ENCODE data around the gene LY6G6D.

DNA sequence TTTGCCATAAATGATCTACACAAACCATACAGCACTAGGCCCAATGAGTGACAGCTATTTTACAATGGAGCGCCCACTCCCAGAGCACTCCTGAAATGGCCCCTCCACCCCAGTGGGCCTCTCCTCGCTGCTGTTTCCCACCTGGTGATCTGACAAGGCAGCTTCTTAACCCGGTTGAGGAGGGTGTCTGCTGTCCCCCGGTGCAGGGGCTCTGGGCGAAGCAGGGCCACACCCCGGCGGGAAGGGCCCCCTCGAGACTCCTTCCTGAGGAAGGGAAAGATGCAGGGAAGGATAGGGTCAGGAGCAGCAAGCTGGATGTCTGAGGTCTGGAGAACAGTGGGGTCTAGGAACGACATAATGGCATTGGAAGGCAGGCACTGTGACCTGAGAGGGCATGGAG, 22.3 kb upstream of the LY6G6D start:
- TF ChIP-seq, protein P1, sequence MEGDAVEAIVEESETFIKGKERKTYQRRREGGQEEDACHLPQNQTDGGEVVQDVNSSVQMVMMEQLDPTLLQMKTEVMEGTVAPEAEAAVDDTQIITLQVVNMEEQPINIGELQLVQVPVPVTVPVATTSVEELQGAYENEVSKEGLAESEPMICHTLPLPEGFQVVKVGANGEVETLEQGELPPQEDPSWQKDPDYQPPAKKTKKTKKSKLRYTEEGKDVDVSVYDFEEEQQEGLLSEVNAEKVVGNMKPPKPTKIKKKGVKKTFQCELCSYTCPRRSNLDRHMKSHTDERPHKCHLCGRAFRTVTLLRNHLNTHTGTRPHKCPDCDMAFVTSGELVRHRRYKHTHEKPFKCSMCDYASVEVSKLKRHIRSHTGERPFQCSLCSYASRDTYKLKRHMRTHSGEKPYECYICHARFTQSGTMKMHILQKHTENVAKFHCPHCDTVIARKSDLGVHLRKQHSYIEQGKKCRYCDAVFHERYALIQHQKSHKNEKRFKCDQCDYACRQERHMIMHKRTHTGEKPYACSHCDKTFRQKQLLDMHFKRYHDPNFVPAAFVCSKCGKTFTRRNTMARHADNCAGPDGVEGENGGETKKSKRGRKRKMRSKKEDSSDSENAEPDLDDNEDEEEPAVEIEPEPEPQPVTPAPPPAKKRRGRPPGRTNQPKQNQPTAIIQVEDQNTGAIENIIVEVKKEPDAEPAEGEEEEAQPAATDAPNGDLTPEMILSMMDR (IDR thresholded peaks at IDR 0.05), result no peak
- TF ChIP-seq ZFX (IDR thresholded peaks at IDR 0.05; ENCODE audit: borderline replicate concordance), result no peak

Data from 22Rv1 (cell line).